ENCODE results near the gene BAZ2B.

Gene BAZ2B

DNA sequence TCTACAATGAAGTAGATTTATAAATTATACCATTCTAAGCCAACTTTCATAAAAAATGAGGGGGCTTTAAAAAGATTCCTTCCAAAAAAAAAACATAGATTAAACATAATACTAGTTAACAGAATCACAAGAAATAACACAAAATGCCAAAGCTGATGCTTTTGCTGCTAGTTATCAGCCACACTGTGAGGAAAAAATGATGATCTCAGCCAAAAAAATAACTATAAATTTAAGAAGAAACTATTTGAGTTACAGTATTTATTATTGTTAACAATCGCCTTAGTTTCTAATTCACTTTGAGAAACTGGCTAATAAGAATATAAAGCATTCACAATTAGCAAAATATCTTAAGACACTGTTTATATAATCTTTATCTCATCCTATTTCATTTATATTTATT lies 27.1 kb downstream of the BAZ2B start:
- no peaks in the 10 kb centered on the region for H3K27me3 ChIP-seq (ENCODE audit: insufficient read depth, low read length)
- no peaks in the 10 kb centered on the region for H3K79me1 ChIP-seq (ENCODE audit: low read length)
- WGBS (ENCODE audit: extremely low coverage, insufficient coverage, insufficient read length), result no CpG with 5 or more reads among the region's 1 CpG
- H3K9ac ChIP-seq (ENCODE audit: low read length), result no peak overlapping the region
- no peak overlapping the region for H3K4me2 ChIP-seq (ENCODE audit: low read length)
- no peak overlapping the region for H3K23ac ChIP-seq (ENCODE audit: low read length)
- peaks cover 2% of the 10 kb centered on the region for H3K79me2 ChIP-seq (ENCODE audit: control insufficient read depth, insufficient read depth, low read length, poor library complexity)
- H3K36me3 ChIP-seq (ENCODE audit: control insufficient read depth in 1 of 2, insufficient read depth in 2 of 2, low read length in 2 of 2), result peaks cover 3 to 4% of the 10 kb centered on the region in 2 experiments
- no peak overlapping the region for H4K12ac ChIP-seq (ENCODE audit: low read depth, low read length)
- no peak overlapping the region for H3K4me3 ChIP-seq (ENCODE audit: low read depth, low read length)
- H2BK120ac ChIP-seq (ENCODE audit: insufficient read depth, low read length, poor library complexity), result no peak overlapping the region
- H2AK5ac ChIP-seq (ENCODE audit: low read length), result no peak overlapping the region
- DNase-seq, result no peak
- H2BK5ac ChIP-seq (ENCODE audit: low read depth, low read length, poor library complexity), result no peak overlapping the region
- H3K9me3 ChIP-seq (ENCODE audit: insufficient read depth, low read depth, low read length), result no peaks in the 10 kb centered on the region
- H4K8ac ChIP-seq (ENCODE audit: low read depth, low read length), result no peak overlapping the region
- no peak overlapping the region for H3K4ac ChIP-seq (ENCODE audit: low read depth, low read length)
- H2BK12ac ChIP-seq (ENCODE audit: low read length), result no peak overlapping the region
- no peak overlapping the region for H3K27ac ChIP-seq (ENCODE audit: low read depth, low read length)
- H3K4me1 ChIP-seq (ENCODE audit: control insufficient read depth in 1 of 2, insufficient read depth in 2 of 2, low read length in 2 of 2), result peaks cover 3 to 4% of the 10 kb centered on the region in 2 experiments
- H3K18ac ChIP-seq (ENCODE audit: low read length), result no peak overlapping the region
- no peak overlapping the region for H3K14ac ChIP-seq (ENCODE audit: low read length)
- no peak overlapping the region for H2AFZ ChIP-seq (ENCODE audit: insufficient read depth, low read length, poor library complexity)
- no peak overlapping the region for H4K91ac ChIP-seq (ENCODE audit: low read depth, low read length)

DNA sequence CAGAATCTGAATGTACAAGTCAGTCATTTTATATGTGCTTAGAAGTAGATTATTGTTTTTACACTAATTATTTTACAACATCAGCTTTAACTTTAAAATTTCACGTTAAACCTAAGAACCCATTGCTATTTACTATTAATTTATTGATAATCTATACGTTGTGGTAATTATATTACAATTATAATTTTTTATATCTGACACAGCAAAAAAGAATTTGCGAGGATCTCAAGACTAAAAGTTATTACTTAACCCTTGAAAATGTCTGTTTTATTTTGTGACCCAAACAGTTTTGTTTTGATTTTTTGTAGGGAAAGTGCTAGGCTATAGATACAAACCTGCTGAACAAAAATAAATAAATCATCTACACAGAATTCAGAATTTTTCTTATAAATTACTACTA lies 30.3 kb downstream of the BAZ2B start:
- Histone ChIP-seq H2BK5ac (ENCODE audit: low read depth, low read length, poor library complexity) (no peak overlapping the region), H3K4ac (ENCODE audit: low read depth, low read length) (no peak overlapping the region), H3K79me1 (ENCODE audit: low read length) (no peaks in the 10 kb centered on the region), H3K4me1 (ENCODE audit: control insufficient read depth in 1 of 2, insufficient read depth in 2 of 2, low read length in 2 of 2) (no peaks in the 10 kb centered on the region), H2AFZ (ENCODE audit: insufficient read depth, low read length, poor library complexity) (no peak overlapping the region), H3K18ac (ENCODE audit: low read length) (no peak overlapping the region), H3K23ac (ENCODE audit: low read length) (no peak overlapping the region), H4K91ac (ENCODE audit: low read depth, low read length) (no peak overlapping the region), H3K27me3 (ENCODE audit: insufficient read depth, low read length) (no peaks in the 10 kb centered on the region), H4K8ac (ENCODE audit: low read depth, low read length) (no peak overlapping the region), H3K36me3 (ENCODE audit: control insufficient read depth in 1 of 2, insufficient read depth in 2 of 2, low read length in 2 of 2) (peaks cover 5 to 7% of the 10 kb centered on the region in 2 experiments), H3K4me3 (ENCODE audit: low read depth, low read length) (no peak overlapping the region), H3K79me2 (ENCODE audit: control insufficient read depth, insufficient read depth, low read length, poor library complexity) (peaks cover 2% of the 10 kb centered on the region), H3K9ac (ENCODE audit: low read length) (no peak overlapping the region), H2BK120ac (ENCODE audit: insufficient read depth, low read length, poor library complexity) (no peak overlapping the region), H3K4me2 (ENCODE audit: low read length) (no peak overlapping the region), H2AK5ac (ENCODE audit: low read length) (no peak overlapping the region), H3K14ac (ENCODE audit: low read length) (no peak overlapping the region), H3K9me3 (ENCODE audit: insufficient read depth, low read depth, low read length) (no peaks in the 10 kb centered on the region), H3K27ac (ENCODE audit: low read depth, low read length) (no peak overlapping the region), H4K12ac (ENCODE audit: low read depth, low read length) (no peak overlapping the region), H2BK12ac (ENCODE audit: low read length) (no peak overlapping the region)
- no CpG with 5 or more reads among the region's 3 CpGs for WGBS (ENCODE audit: extremely low coverage, insufficient coverage, insufficient read length)
- no peak for DNase-seq

DNA sequence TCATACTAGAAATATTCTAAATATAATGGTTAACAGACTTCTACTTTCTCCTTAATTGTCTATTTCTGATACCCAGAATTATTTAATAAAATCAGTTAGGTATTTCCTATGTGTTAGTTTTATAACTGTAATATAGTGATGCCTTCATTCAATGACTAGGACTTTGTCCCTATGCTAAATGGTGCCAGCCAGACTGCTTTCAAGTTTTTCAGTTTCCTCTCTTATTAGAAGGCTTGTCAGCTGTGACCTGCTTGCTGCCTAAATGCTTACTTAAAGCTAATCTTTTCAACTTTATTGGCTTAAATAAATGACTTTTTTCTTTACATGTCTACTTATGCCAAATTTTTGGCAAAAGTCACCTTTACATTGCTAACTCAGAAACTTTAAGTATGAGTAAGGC lies 30.7 kb downstream of the BAZ2B start:
- no peak overlapping the region for H3K9ac ChIP-seq (ENCODE audit: low read length)
- no peak overlapping the region for H2BK12ac ChIP-seq (ENCODE audit: low read length)
- H2BK5ac ChIP-seq (ENCODE audit: low read depth, low read length, poor library complexity), result no peak overlapping the region
- no peaks in the 10 kb centered on the region for H3K79me1 ChIP-seq (ENCODE audit: low read length)
- H3K9me3 ChIP-seq (ENCODE audit: insufficient read depth, low read depth, low read length), result no peaks in the 10 kb centered on the region
- no peak overlapping the region for H2AFZ ChIP-seq (ENCODE audit: insufficient read depth, low read length, poor library complexity)
- no peak overlapping the region for H3K4ac ChIP-seq (ENCODE audit: low read depth, low read length)
- no peak overlapping the region for H3K14ac ChIP-seq (ENCODE audit: low read length)
- H3K36me3 ChIP-seq (ENCODE audit: control insufficient read depth in 1 of 2, insufficient read depth in 2 of 2, low read length in 2 of 2), result peaks cover 5 to 7% of the 10 kb centered on the region in 2 experiments
- DNase-seq, result no peak
- H4K91ac ChIP-seq (ENCODE audit: low read depth, low read length), result no peak overlapping the region
- H2BK120ac ChIP-seq (ENCODE audit: insufficient read depth, low read length, poor library complexity), result no peak overlapping the region
- no peak overlapping the region for H3K27ac ChIP-seq (ENCODE audit: low read depth, low read length)
- H4K8ac ChIP-seq (ENCODE audit: low read depth, low read length), result no peak overlapping the region
- H3K23ac ChIP-seq (ENCODE audit: low read length), result no peak overlapping the region
- no peak overlapping the region for H3K4me2 ChIP-seq (ENCODE audit: low read length)
- no peak overlapping the region for H2AK5ac ChIP-seq (ENCODE audit: low read length)
- H3K4me3 ChIP-seq (ENCODE audit: low read depth, low read length), result no peak overlapping the region
- peaks cover 2% of the 10 kb centered on the region for H3K79me2 ChIP-seq (ENCODE audit: control insufficient read depth, insufficient read depth, low read length, poor library complexity)
- H4K12ac ChIP-seq (ENCODE audit: low read depth, low read length), result no peak overlapping the region
- H3K27me3 ChIP-seq (ENCODE audit: insufficient read depth, low read length), result no peaks in the 10 kb centered on the region
- no peak overlapping the region for H3K18ac ChIP-seq (ENCODE audit: low read length)
- H3K4me1 ChIP-seq (ENCODE audit: control insufficient read depth in 1 of 2, insufficient read depth in 2 of 2, low read length in 2 of 2), result no peaks in the 10 kb centered on the region

DNA sequence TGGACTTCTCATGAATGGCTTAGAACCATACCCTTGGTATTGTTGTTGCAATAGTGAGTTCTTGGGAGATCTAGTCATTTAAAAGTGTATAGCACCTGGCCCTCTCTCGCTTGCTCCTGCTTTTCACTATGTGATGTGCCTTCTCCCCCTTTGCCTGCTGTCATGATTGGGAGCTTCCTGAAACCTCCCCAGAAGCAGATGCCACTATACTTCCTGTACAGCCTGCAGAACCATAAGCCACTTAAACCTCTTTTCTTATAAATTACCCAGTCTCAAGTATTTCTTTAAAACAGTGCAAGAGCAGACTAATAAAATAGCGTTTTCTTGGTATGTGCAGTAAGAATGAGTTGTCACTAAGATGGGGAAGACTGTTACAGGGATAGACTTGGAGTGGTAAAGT lies 31.6 kb downstream of the BAZ2B start:
- Histone ChIP-seq H3K4me3 (ENCODE audit: low read depth, low read length) (no peak overlapping the region), H4K91ac (ENCODE audit: low read depth, low read length) (no peak overlapping the region)
- WGBS (ENCODE audit: extremely low coverage, insufficient coverage, insufficient read length), result no CpG with 5 or more reads among the region's 2 CpGs

More for the DNA sequence above, 31.6 kb downstream of the BAZ2B start:
- H3K79me1 ChIP-seq (ENCODE audit: low read length), result no peaks in the 10 kb centered on the region
- no peak overlapping the region for H3K14ac ChIP-seq (ENCODE audit: low read length)
- H2BK5ac ChIP-seq (ENCODE audit: low read depth, low read length, poor library complexity), result no peak overlapping the region
- peaks cover 2% of the 10 kb centered on the region for H3K79me2 ChIP-seq (ENCODE audit: control insufficient read depth, insufficient read depth, low read length, poor library complexity)
- H2BK120ac ChIP-seq (ENCODE audit: insufficient read depth, low read length, poor library complexity), result no peak overlapping the region
- H3K9ac ChIP-seq (ENCODE audit: low read length), result no peak overlapping the region
- no peak overlapping the region for H3K23ac ChIP-seq (ENCODE audit: low read length)
- no peaks in the 10 kb centered on the region for H3K4me1 ChIP-seq (ENCODE audit: control insufficient read depth in 1 of 2, insufficient read depth in 2 of 2, low read length in 2 of 2)
- no peak overlapping the region for H3K18ac ChIP-seq (ENCODE audit: low read length)
- no peak for DNase-seq
- H3K4me2 ChIP-seq (ENCODE audit: low read length), result no peak overlapping the region
- H3K4ac ChIP-seq (ENCODE audit: low read depth, low read length), result no peak overlapping the region
- no peak overlapping the region for H3K27ac ChIP-seq (ENCODE audit: low read depth, low read length)
- H3K36me3 ChIP-seq (ENCODE audit: control insufficient read depth in 1 of 2, insufficient read depth in 2 of 2, low read length in 2 of 2), result peaks cover 5 to 7% of the 10 kb centered on the region in 2 experiments
- no peak overlapping the region for H4K8ac ChIP-seq (ENCODE audit: low read depth, low read length)
- H2BK12ac ChIP-seq (ENCODE audit: low read length), result no peak overlapping the region
- no peaks in the 10 kb centered on the region for H3K27me3 ChIP-seq (ENCODE audit: insufficient read depth, low read length)
- no peak overlapping the region for H2AK5ac ChIP-seq (ENCODE audit: low read length)
- no peak overlapping the region for H2AFZ ChIP-seq (ENCODE audit: insufficient read depth, low read length, poor library complexity)
- H4K12ac ChIP-seq (ENCODE audit: low read depth, low read length), result no peak overlapping the region
- H3K9me3 ChIP-seq (ENCODE audit: insufficient read depth, low read depth, low read length), result no peaks in the 10 kb centered on the region

Measured in trophoblast cell (in vitro differentiated cells and primary cell).